Breast epithelium (tissue), 4 donors: ENCODE results near the gene HOXA2. TPM values are rescaled to one million over a fixed set of nuclear protein-coding genes. Genes with fewer than 3 reads are reported as not detected.

Experiments
- DNase-seq, 2 donors: peaks; one replicate each; pipeline ENCODE4 v3.0.0-alpha.2; 2019; ENCODE audit warnings: low spot score in 2 of 2
- H3K27ac ChIP-seq, 2 donors: fragments of 200-600 bp; sonication (generic) in 1 of 2; one replicate each; pipeline ENCODE4 v1.5.1; 2016 to 2019; ENCODE audit warnings: mild to moderate bottlenecking in 1 of 2
- H3K27me3 ChIP-seq, 2 donors: fragments of 200-600 bp; sonication (generic) in 1 of 2; one replicate each; pipeline versions ENCODE4 v1.5.1 to v1.6.0; 2017 to 2019; ENCODE audit warnings: control low read depth in 1 of 2, mild to moderate bottlenecking in 1 of 2
- H3K36me3 ChIP-seq: fragments of 200-600 bp; one replicate; pipeline ENCODE4 v1.5.1; 2019
- H3K4me1 ChIP-seq, 2 donors: fragments of 200-600 bp; sonication (generic); one replicate each; pipeline ENCODE4 v1.5.1; 2016 to 2019; ENCODE audit warnings: control low read depth in 1 of 2
- H3K4me3 ChIP-seq, 3 donors: fragments of 200-600 bp; sonication (generic); 1 replicate in 2 of 3; 2 replicates in 1 of 3; pipeline ENCODE4 v1.5.1; 2016 to 2019; ENCODE audit warnings: mild to moderate bottlenecking in 3 of 3, moderate library complexity in 2 of 3
- H3K9me3 ChIP-seq, 2 donors: fragments of 200-600 bp; sonication (generic) in 1 of 2; one replicate each; pipeline ENCODE4 v1.5.1; 2016 to 2019; ENCODE audit warnings: control low read depth in 1 of 2
- CTCF ChIP-seq, 3 donors: fragments of 450-650 bp; IDR thresholded peaks; one replicate each; pipeline ENCODE4 v1.5.1; 2016 to 2017; ENCODE audit warnings: antibody characterized with exemption in 3 of 3, mild to moderate bottlenecking in 3 of 3, moderate library complexity in 3 of 3
- POLR2A ChIP-seq: fragments of 450-650 bp; IDR thresholded peaks from one replicate; pipeline ENCODE4 v1.6.1; 2016; ENCODE audit warnings: antibody characterized with exemption, mild to moderate bottlenecking, moderate library complexity
- POLR2AphosphoS5 ChIP-seq, 3 donors: sonication (generic); formaldehyde crosslinking; IDR thresholded peaks; one replicate each; pipeline ENCODE4 v1.6.1; 2017; ENCODE audit warnings: antibody characterized with exemption in 3 of 3
- intact Hi-C: fragments of 100-400 bp; cut with DNase I; formaldehyde crosslinking; loops from one replicate; pipeline ENCODE4 v1.15.1; 2023; ENCODE audit warnings: low total_unique reads
- total RNA-seq, 3 donors: library from RNA; depleted of rRNA; stranded (reverse); fragments of >200 nt; gene quantifications; one replicate each; pipeline ENCODE4 v1.1.0, GENCODE V29; 2016

Gene HOXA2
- 1 to 10 TPM in 2 of 3 donors, under 1 TPM in 1; 0.80 to 5.4 (median 1.3) TPM for total RNA-seq

GRCh38 chr7:27102581-27103442 lies at the start of gene HOXA2:
TSS of gene HOXA2 (minus strand) at chr7:27102683. CDS start at chr7:27102500, 183 bp downstream.
- Histone ChIP-seq H3K4me3 (peak within 1 kb of the TSS; percentile 44 to 83 (median 71)), H3K27ac (peak within 1 kb of the TSS; percentile 94 to 98), H3K36me3 (no peaks in the 10 kb centered on the region), H3K27me3 (no peaks in the 10 kb centered on the region), H3K4me1 (peaks cover 0 to 3% of the 10 kb centered on the region in 2 donors), H3K9me3 (no peaks in the 10 kb centered on the region)
- peak in 1 of 2 donors; percentile 68 for DNase-seq
- TF ChIP-seq POLR2A (peak; percentile 1), CTCF (IDR thresholded peaks at IDR 0.05) (no peak), POLR2AphosphoS5 (IDR thresholded peaks at IDR 0.05) (peak in 2 of 3 donors; percentile 13 to 16)
- intact Hi-C loops: no loop called here

DNA sequence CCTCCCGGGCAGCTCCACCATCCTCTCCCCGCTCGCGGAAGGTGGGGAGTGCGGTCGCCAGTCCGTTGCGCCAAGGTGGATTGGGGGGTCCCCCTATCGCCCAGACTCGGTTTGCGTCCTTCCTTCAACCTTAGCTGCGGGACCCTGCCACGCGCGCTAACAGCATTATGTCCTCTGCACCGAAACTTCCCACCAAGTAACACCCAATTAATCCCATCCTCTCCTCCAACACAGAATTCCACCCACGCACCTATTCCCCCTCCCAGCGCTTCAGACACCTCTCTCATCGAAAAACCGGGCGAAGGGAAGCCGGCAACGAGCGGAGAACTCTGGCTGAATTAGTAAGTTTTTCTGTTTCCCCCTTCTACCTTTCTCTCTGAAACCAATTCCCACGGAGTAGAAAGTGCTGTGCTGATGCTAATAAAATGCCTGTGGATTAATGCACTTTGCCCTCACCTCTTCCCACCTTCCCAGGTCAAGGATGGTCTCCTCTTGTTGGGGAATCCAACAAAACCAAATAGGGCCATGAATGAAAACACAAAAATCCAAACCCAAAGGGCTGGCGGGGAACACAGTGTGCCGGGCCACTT lies 49.0 kb upstream of the HOXA2 start:
- Histone ChIP-seq H3K4me3 (peak overlapping the region; percentile 68 to 80 (median 75)), H3K27me3 (peaks cover 7 to 56% of the 10 kb centered on the region in 2 donors), H3K9me3 (no peaks in the 10 kb centered on the region), H3K36me3 (no peaks in the 10 kb centered on the region), H3K4me1 (peaks cover 5 to 9% of the 10 kb centered on the region in 2 donors), H3K27ac (peak overlapping the region; percentile 95 to 96)
- DNase-seq: peak; percentile 23 to 51
- intact Hi-C loops: loop anchor here (10.0 kb wide), 1 partner anchor 947 kb away; the partner anchor contains the start of genes CBX3 and HNRNPA2B1
- TF ChIP-seq POLR2AphosphoS5 (IDR thresholded peaks at IDR 0.05): no peak
- no peak for TF ChIP-seq CTCF (IDR thresholded peaks at IDR 0.05)
- TF ChIP-seq POLR2A: no peak

DNA sequence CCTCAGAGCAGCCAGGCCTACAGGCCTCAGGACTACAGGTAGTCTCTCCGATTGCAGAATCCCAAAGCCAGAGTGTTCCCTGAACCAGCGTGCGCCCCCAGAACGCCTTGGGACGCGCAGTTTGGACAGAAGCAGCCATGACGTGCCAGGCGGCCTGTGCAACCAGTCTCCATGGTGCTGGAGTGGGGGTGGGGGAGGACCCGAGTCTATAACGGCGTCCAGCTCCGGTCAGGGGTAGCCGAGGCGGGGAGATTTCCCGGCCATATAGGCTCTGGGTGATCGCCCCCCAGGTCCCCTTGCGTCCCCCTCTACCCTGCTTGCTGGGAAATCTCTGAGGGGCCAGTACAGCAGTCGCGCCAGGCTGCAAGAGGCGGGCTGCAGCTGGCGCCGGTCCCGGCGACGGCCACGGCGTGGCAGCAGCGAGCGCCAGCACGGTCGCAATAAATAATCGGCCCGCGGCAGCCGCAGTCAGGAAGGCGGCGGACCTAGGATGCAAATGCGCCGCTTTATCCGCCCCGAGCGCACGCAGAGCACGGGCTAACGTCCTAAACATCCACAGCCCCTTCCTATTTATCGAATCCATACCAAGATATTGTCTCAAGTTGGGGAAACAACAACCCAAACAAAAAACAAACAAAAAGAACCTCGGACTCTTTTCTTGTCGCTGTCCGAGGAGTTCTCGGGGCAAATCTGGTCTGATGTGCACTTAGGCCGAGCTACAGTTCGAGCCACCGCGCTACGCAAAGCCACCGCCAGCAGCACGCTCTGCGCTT lies 48.3 kb upstream of the HOXA2 start:
- no peaks in the 10 kb centered on the region for H3K9me3 ChIP-seq
- peaks cover 5 to 9% of the 10 kb centered on the region in 2 donors for H3K4me1 ChIP-seq
- peaks cover 4 to 51% of the 10 kb centered on the region in 2 donors for H3K27me3 ChIP-seq
- intact Hi-C loops: loop anchor here (10.0 kb wide), 1 partner anchor 946 kb away; the partner anchor contains the start of genes CBX3 and HNRNPA2B1
- H3K36me3 ChIP-seq: no peaks in the 10 kb centered on the region
- DNase-seq: peak; percentile 72 to 73
- H3K27ac ChIP-seq: peak overlapping the region; percentile 95 to 96
- TF ChIP-seq POLR2A (peak; percentile 73), POLR2AphosphoS5 (IDR thresholded peaks at IDR 0.05) (peak; percentile 57 to 84 (median 83)), CTCF (IDR thresholded peaks at IDR 0.05) (peak; percentile 61 to 90 (median 64))
- peak overlapping the region; percentile 68 to 80 (median 75) for H3K4me3 ChIP-seq

GRCh38 chr7:27149842-27150567 lies 47.5 kb upstream of the HOXA2 start:
- intact Hi-C loops: loop anchor here (5.0 to 10.0 kb wide), 3 partner anchors 527 to 945 kb away; partner anchors contain the start of genes CBX3 and HNRNPA2B1
- Histone ChIP-seq H3K27ac (peak overlapping the region; percentile 95 to 96), H3K36me3 (no peaks in the 10 kb centered on the region), H3K4me1 (peaks cover 0 to 9% of the 10 kb centered on the region in 2 donors), H3K4me3 (peak overlapping the region; percentile 68 to 80 (median 75)), H3K27me3 (peaks cover 4 to 47% of the 10 kb centered on the region in 2 donors), H3K9me3 (no peaks in the 10 kb centered on the region)
- DNase-seq: peak; percentile 26 to 50
- TF ChIP-seq CTCF (IDR thresholded peaks at IDR 0.05) (no peak), POLR2AphosphoS5 (IDR thresholded peaks at IDR 0.05) (no peak), POLR2A (no peak)
